Measurements from ENCODE around the gene MTCL1. TPM values are rescaled to one million over a fixed set of nuclear protein-coding genes. Genes with fewer than 3 reads are reported as not detected.

The MTCL1 gene
- total RNA-seq, 1 donor from 2014 or later: 50.5 TPM

DNA sequence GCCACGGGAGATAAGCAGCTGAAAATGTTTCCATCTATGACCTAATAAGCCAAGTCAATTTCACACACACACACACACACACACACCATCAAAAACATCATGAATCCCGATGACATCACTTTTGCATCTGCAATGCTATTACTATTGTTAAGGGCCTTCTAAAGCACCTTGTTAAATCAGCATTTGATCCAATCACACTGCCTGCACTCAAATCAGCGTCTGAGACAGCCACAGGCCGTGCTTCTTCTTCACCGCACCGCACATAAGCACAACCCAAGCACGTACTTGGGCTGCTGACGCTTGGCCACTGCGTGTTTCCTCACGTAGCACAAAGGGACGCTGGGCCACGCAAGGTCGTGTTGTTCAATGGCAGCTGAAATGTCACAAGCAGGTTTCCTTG is 15.8 kb upstream of the MTCL1 start:
- Histone ChIP-seq H3K4me3 (ENCODE audit: low read depth, low read length) (no peak overlapping the region), H3K27me3 (ENCODE audit: control insufficient read depth, insufficient read depth, low read length) (no peaks in the 10 kb centered on the region), H3K36me3 (ENCODE audit: control insufficient read depth, insufficient read depth, low read length) (no peaks in the 10 kb centered on the region)
- no peak for DNase-seq (ENCODE audit: low read depth)
- no peak for TF ChIP-seq CTCF (IDR thresholded peaks at IDR 0.05; ENCODE audit: insufficient read depth, low read length, poor library complexity, severe bottlenecking)

GRCh38 chr18:8694891-8695290 is 10.5 kb upstream of the MTCL1 start:
- Histone ChIP-seq H3K36me3 (ENCODE audit: control insufficient read depth, insufficient read depth, low read length) (no peaks in the 10 kb centered on the region), H3K4me3 (ENCODE audit: low read depth, low read length) (no peak overlapping the region), H3K27me3 (ENCODE audit: control insufficient read depth, insufficient read depth, low read length) (no peaks in the 10 kb centered on the region)
- no peak for TF ChIP-seq CTCF (IDR thresholded peaks at IDR 0.05; ENCODE audit: insufficient read depth, low read length, poor library complexity, severe bottlenecking)
- DNase-seq (ENCODE audit: low read depth): no peak

DNA sequence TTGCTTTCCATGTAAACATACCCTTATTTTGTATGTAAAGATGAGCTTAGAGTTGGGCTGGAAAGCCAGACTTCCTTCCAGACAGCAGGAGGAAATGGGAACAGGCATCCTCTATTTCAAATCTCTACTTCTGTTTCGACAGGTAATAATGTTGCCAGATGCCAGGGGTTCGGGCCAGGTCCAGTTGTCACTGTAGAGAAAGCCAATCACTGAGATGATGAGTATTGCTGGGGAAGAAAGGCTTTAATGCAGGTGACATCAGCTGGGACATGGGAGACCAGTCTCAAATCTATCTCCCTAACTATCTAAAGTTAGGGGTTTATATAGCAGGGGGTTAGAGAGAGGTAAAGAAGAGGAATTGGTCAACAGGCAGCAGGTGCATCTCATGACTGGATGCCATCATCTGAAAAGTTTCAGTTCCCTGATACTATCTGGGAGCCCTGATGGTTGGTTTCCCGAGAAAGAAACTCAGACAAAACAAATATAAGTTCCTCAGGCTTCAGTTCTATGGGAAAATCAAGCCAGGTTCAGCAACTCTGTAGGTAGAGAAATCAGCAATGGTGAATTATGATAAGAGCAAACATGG is 9.3 kb upstream of the MTCL1 start:
- TF ChIP-seq CTCF (IDR thresholded peaks at IDR 0.05; ENCODE audit: insufficient read depth, low read length, poor library complexity, severe bottlenecking): no peak
- Histone ChIP-seq H3K36me3 (ENCODE audit: control insufficient read depth, insufficient read depth, low read length) (no peaks in the 10 kb centered on the region), H3K27me3 (ENCODE audit: control insufficient read depth, insufficient read depth, low read length) (no peaks in the 10 kb centered on the region), H3K4me3 (ENCODE audit: low read depth, low read length) (no peak overlapping the region)
- DNase-seq (ENCODE audit: low read depth): no peak

DNA sequence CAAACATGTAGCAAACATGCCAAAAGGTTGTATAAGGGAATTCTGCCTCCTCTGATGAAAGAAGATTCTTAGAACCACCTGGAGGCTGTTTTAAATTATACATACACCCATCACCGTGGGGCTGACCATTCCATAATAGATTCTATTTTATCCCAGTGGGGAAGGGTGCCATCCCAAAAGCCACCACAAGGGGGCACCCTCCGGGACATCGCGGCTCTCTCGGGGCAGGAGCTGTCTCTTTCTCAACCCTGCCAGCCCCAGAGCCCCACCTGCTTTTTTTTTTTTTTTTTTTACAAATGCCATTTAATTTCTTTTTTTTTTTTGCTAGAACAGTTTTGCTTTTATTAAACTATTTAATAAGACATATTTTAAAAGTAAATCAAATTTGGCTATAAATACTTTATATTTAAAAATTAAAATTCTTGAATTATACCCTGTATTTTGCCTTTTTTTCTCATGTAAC is 8.6 kb upstream of the MTCL1 start:
- Histone ChIP-seq H3K4me3 (ENCODE audit: low read depth, low read length) (no peak overlapping the region), H3K27me3 (ENCODE audit: control insufficient read depth, insufficient read depth, low read length) (no peaks in the 10 kb centered on the region), H3K36me3 (ENCODE audit: control insufficient read depth, insufficient read depth, low read length) (no peaks in the 10 kb centered on the region)
- no peak for DNase-seq (ENCODE audit: low read depth)
- TF ChIP-seq CTCF (IDR thresholded peaks at IDR 0.05; ENCODE audit: insufficient read depth, low read length, poor library complexity, severe bottlenecking): peak; percentile 93

GRCh38 chr18:8699126-8699525 is 6.2 kb upstream of the MTCL1 start:
- Histone ChIP-seq H3K36me3 (ENCODE audit: control insufficient read depth, insufficient read depth, low read length) (no peaks in the 10 kb centered on the region), H3K27me3 (ENCODE audit: control insufficient read depth, insufficient read depth, low read length) (no peaks in the 10 kb centered on the region), H3K4me3 (ENCODE audit: low read depth, low read length) (no peak overlapping the region)
- no peak for TF ChIP-seq CTCF (IDR thresholded peaks at IDR 0.05; ENCODE audit: insufficient read depth, low read length, poor library complexity, severe bottlenecking)
- no peak for DNase-seq (ENCODE audit: low read depth)

GRCh38 chr18:8699948-8700347 is 5.4 kb upstream of the MTCL1 start:
- Histone ChIP-seq H3K4me3 (ENCODE audit: low read depth, low read length) (no peak overlapping the region), H3K27me3 (ENCODE audit: control insufficient read depth, insufficient read depth, low read length) (no peaks in the 10 kb centered on the region), H3K36me3 (ENCODE audit: control insufficient read depth, insufficient read depth, low read length) (no peaks in the 10 kb centered on the region)
- no peak for TF ChIP-seq CTCF (IDR thresholded peaks at IDR 0.05; ENCODE audit: insufficient read depth, low read length, poor library complexity, severe bottlenecking)
- DNase-seq (ENCODE audit: low read depth): no peak
